Neural cell (in vitro differentiated cells): ENCODE results near the gene ADIPOR2.

Experiments
- CTCF ChIP-seq: fragments of 450-650 bp; IDR thresholded peaks from 2 replicates; pipeline ENCODE4 v1.5.1; 2014; ENCODE audit warnings: antibody characterized with exemption, mild to moderate bottlenecking, moderate library complexity; ENCODE audit not compliant: poor library complexity, severe bottlenecking
- EP300 ChIP-seq: fragments of 450-650 bp; conservative IDR thresholded peaks from 2 replicates; pipeline ENCODE4 v1.6.1; 2014; ENCODE audit warnings: antibody characterized with exemption, mild to moderate bottlenecking, moderate library complexity; ENCODE audit not compliant: poor library complexity, severe bottlenecking
- EZH2 ChIP-seq: fragments of 200-600, 300-800 bp; shearing (Covaris generic), sonication (generic); IDR thresholded peaks from 2 replicates; pipeline ENCODE4 v1.6.1; 2014; ENCODE audit warnings: antibody characterized with exemption, low read length, borderline replicate concordance, mild to moderate bottlenecking; ENCODE audit not compliant: insufficient read depth, poor library complexity, severe bottlenecking
- POLR2AphosphoS5 ChIP-seq: IDR thresholded peaks from 2 replicates; pipeline ENCODE4 v1.6.1; 2012
- RAD21 ChIP-seq: fragments of 450-650 bp; conservative IDR thresholded peaks from 2 replicates; pipeline ENCODE4 v1.6.1; 2014; ENCODE audit warnings: antibody characterized with exemption, mild to moderate bottlenecking, moderate library complexity
- REST ChIP-seq: IDR thresholded peaks from 2 replicates; pipeline ENCODE4 v1.6.1; 2012; ENCODE audit warnings: borderline replicate concordance
- SMC3 ChIP-seq: fragments of 450-650 bp; conservative IDR thresholded peaks from 2 replicates; pipeline ENCODE4 v1.6.1; 2014; ENCODE audit warnings: antibody characterized with exemption, mild to moderate bottlenecking, moderate library complexity; ENCODE audit not compliant: poor library complexity
- TAF1 ChIP-seq: IDR thresholded peaks from 2 replicates; pipeline ENCODE4 v1.6.1; 2012; ENCODE audit warnings: low read depth

- TF ChIP-seq CTCF (no peak), EZH2 (no peak), REST (no peak), POLR2AphosphoS5 (no peak), EP300 (no peak), RAD21 (no peak), SMC3 (no peak), TAF1 (no peak)
These were observed 71.0 kb downstream of the ADIPOR2 start for GRCh38 chr12:1761857-1762256.
